EL (cell line): Measurements from ENCODE around the gene STRA6.

Experiments
- DNase-seq: peaks from one replicate; pipeline ENCODE4 v3.0.0-alpha.2; 2016

The STRA6 gene

GRCh38 chr15:74202452-74203401 lies at the start of gene STRA6:
STRA6 (minus strand) TSS chr15:74202787; CDS start chr15:74202267, 520 bp downstream.
- DNase-seq: peak; percentile 37

- DNase-seq: peak; percentile 40
Observed at GRCh38 chr15:74252291-74252690, 49.7 kb upstream of the STRA6 start.

- DNase-seq: no peak
Observed at GRCh38 chr15:74251131-74251811, 48.7 kb upstream of the STRA6 start.

- no peak for DNase-seq
Observed at GRCh38 chr15:74250266-74250665, 47.7 kb upstream of the STRA6 start.

GRCh38 chr15:74245342-74245931 lies 42.9 kb upstream of the STRA6 start:
- DNase-seq: no peak

GRCh38 chr15:74244822-74245341 lies 42.3 kb upstream of the STRA6 start:
- DNase-seq: no peak

- no peak for DNase-seq
Observed at GRCh38 chr15:74243431-74243830, 40.8 kb upstream of the STRA6 start.

GRCh38 chr15:74242441-74243185 lies 40.0 kb upstream of the STRA6 start:
- peak; percentile 58 for DNase-seq

GRCh38 chr15:74240897-74241614 lies 38.5 kb upstream of the STRA6 start:
- no peak for DNase-seq

- peak; percentile 83 for DNase-seq
Observed at GRCh38 chr15:74240002-74240568, 37.5 kb upstream of the STRA6 start.

- DNase-seq: no peak
Observed at GRCh38 chr15:74239051-74239705, 36.6 kb upstream of the STRA6 start.

- no peak for DNase-seq
Observed at GRCh38 chr15:74235962-74236361, 33.4 kb upstream of the STRA6 start, which contains the start of gene CCDC33. CCDC33 (plus strand) TSS chr15:74236326; CDS start chr15:74236720, 394 bp downstream.

GRCh38 chr15:74234598-74234875 lies 31.9 kb upstream of the STRA6 start:
- no peak for DNase-seq

- no peak for DNase-seq
Observed at GRCh38 chr15:74233851-74234597, 31.4 kb upstream of the STRA6 start.

GRCh38 chr15:74233373-74233772 lies 30.8 kb upstream of the STRA6 start:
- no peak for DNase-seq

- no peak for DNase-seq
Observed at GRCh38 chr15:74231475-74231874, 28.9 kb upstream of the STRA6 start.

- no peak for DNase-seq
Observed at GRCh38 chr15:74229686-74230085, 27.1 kb upstream of the STRA6 start.

- DNase-seq: no peak
Observed at GRCh38 chr15:74228723-74229081, 26.1 kb upstream of the STRA6 start.

GRCh38 chr15:74227968-74228722 lies 25.6 kb upstream of the STRA6 start:
- DNase-seq: no peak
